Measurements from ENCODE around the gene KIF19.

KIF19 gene

DNA sequence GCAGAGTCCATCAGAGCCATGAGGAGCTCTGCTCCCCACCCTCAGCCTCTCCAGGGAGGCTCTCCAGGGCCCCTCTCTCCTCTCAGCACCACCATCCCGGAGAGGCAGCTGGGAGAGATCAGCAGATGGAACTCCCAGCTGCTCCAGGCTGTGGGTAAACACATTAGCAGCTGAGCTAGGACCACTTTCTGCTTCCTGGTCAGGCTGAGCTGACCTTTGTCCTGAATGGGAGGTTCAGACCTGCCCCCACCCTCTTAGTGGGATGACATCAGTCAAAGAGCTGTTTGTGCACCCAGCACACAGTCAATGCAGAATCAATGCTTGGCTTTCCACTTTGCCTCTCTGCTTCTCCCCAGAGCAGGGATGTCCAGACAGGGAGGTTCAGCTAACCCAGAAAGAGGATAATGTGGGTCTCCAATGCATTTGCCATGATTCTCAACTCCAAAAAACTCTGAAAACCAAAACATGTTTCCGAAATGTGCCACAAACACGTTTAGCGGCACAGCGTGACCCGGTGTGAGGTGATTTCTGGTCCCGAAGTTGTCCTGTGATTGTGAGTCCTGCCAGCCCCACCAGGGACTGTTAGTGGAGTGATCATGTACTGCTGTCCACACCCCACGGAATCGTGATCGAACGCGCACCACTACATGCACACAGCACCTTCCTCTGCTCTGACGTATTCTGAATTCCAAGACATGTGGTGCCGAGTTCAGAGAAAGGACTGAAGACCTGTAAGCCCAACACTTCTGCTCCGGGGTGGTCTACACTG lies 48.0 kb downstream of the KIF19 start:
- Histone ChIP-seq H4K20me1 (ENCODE audit: low read depth, low read length) (no peaks in the 10 kb centered on the region), H2AFZ (ENCODE audit: low read depth, low read length, severe bottlenecking) (no peak overlapping the region), H3K27me3 (ENCODE audit: low read length) (no peaks in the 10 kb centered on the region), H3K27ac (ENCODE audit: low read depth, low read length) (no peak overlapping the region), H3K9me2 (replicated peaks; ENCODE audit: insufficient read depth, low read length) (no peaks in the 10 kb centered on the region), H3F3A (ENCODE audit: insufficient read depth) (no peaks in the 10 kb centered on the region), H3K9me3 (ENCODE audit: insufficient read depth, low read length) (no peaks in the 10 kb centered on the region), H3K9ac (ENCODE audit: low read length) (no peak overlapping the region), H3K4me3 (ENCODE audit: insufficient read depth, low read length, poor library complexity, severe bottlenecking) (no peak overlapping the region), H3K79me2 (ENCODE audit: insufficient read depth, low read length) (no peaks in the 10 kb centered on the region), H3K4me2 (ENCODE audit: low read depth, low read length, poor library complexity, severe bottlenecking) (no peak overlapping the region), H3K36me3 (ENCODE audit: low read length) (no peaks in the 10 kb centered on the region)
- TF ChIP-seq EZH2phosphoT487 (conservative IDR thresholded peaks at IDR 0.05; ENCODE audit: low read length) = no peak
- no peak for TF ChIP-seq CTCF (IDR thresholded peaks at IDR 0.05; ENCODE audit: insufficient read depth, low read length, poor library complexity, severe bottlenecking)

DNA sequence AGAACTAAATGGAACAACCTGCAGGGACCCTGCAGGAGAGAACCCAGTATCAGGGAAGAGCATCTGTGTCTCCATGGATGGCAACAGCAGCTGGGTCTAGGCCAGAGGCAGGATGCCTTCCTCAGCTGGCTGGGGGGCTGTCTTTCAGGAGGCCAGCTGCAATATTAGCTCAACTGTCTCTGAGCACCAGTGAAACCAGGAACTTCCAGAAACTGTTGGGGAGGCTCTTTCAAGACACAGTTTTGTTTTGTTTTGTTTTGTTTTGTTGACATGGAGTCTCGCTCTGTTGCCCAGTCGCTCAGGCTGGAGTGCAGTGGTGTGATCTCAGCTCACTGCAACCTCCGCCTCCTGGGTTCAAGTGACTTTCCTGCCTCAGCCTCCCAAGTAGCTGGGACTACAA lies 48.8 kb downstream of the KIF19 start:
- no peaks in the 10 kb centered on the region for H3F3A ChIP-seq (ENCODE audit: insufficient read depth)
- H3K27me3 ChIP-seq (ENCODE audit: low read length) = no peaks in the 10 kb centered on the region
- H3K4me2 ChIP-seq (ENCODE audit: low read depth, low read length, poor library complexity, severe bottlenecking) = no peak overlapping the region
- H3K27ac ChIP-seq (ENCODE audit: low read depth, low read length) = no peak overlapping the region
- H3K79me2 ChIP-seq (ENCODE audit: insufficient read depth, low read length) = no peaks in the 10 kb centered on the region
- no peak for TF ChIP-seq CTCF (IDR thresholded peaks at IDR 0.05; ENCODE audit: insufficient read depth, low read length, poor library complexity, severe bottlenecking)
- no peak for TF ChIP-seq EZH2phosphoT487 (conservative IDR thresholded peaks at IDR 0.05; ENCODE audit: low read length)
- H4K20me1 ChIP-seq (ENCODE audit: low read depth, low read length) = no peaks in the 10 kb centered on the region
- H2AFZ ChIP-seq (ENCODE audit: low read depth, low read length, severe bottlenecking) = no peak overlapping the region
- H3K9me2 ChIP-seq (replicated peaks; ENCODE audit: insufficient read depth, low read length) = no peaks in the 10 kb centered on the region
- no peak overlapping the region for H3K4me3 ChIP-seq (ENCODE audit: insufficient read depth, low read length, poor library complexity, severe bottlenecking)
- H3K36me3 ChIP-seq (ENCODE audit: low read length) = no peaks in the 10 kb centered on the region
- no peaks in the 10 kb centered on the region for H3K9me3 ChIP-seq (ENCODE audit: insufficient read depth, low read length)
- no peak overlapping the region for H3K9ac ChIP-seq (ENCODE audit: low read length)

- no peaks in the 10 kb centered on the region for H3K36me3 ChIP-seq (ENCODE audit: low read length)
- H3K9ac ChIP-seq (ENCODE audit: low read length) = no peak overlapping the region
- no peaks in the 10 kb centered on the region for H4K20me1 ChIP-seq (ENCODE audit: low read depth, low read length)
- no peak overlapping the region for H3K27ac ChIP-seq (ENCODE audit: low read depth, low read length)
- H3K4me2 ChIP-seq (ENCODE audit: low read depth, low read length, poor library complexity, severe bottlenecking) = no peak overlapping the region
- no peak overlapping the region for H2AFZ ChIP-seq (ENCODE audit: low read depth, low read length, severe bottlenecking)
- TF ChIP-seq EZH2phosphoT487 (conservative IDR thresholded peaks at IDR 0.05; ENCODE audit: low read length) (no peak), CTCF (IDR thresholded peaks at IDR 0.05; ENCODE audit: insufficient read depth, low read length, poor library complexity, severe bottlenecking) (peak; percentile 66)
- no peaks in the 10 kb centered on the region for H3K9me3 ChIP-seq (ENCODE audit: insufficient read depth, low read length)
- no peaks in the 10 kb centered on the region for H3F3A ChIP-seq (ENCODE audit: insufficient read depth)
- no peaks in the 10 kb centered on the region for H3K27me3 ChIP-seq (ENCODE audit: low read length)
- no peak overlapping the region for H3K4me3 ChIP-seq (ENCODE audit: insufficient read depth, low read length, poor library complexity, severe bottlenecking)
- no peaks in the 10 kb centered on the region for H3K79me2 ChIP-seq (ENCODE audit: insufficient read depth, low read length)
- no peaks in the 10 kb centered on the region for H3K9me2 ChIP-seq (replicated peaks; ENCODE audit: insufficient read depth, low read length)
Measured at GRCh38 chr17:74379495-74380085, 53.6 kb downstream of the KIF19 start.
